Amniotic epithelial cell (primary cell): Measurements from ENCODE around the gene MAGI3.
A peak's percentile ranks its signal among the peaks of the same experiment; 100 is the strongest.
"Not testable (repeated sequence)": the region's sequence is repeated elsewhere in the genome, so short reads cannot be mapped to it uniquely, and the experiment has no call there.

Experiments used
- DNase-seq: peaks from one replicate; pipeline ENCODE4 v3.0.0-alpha.2; 2010; ENCODE audit warnings: low read depth

The MAGI3 gene

GRCh38 chr1:113692342-113692741 lies 302.0 kb downstream of the MAGI3 start:
- DNase-seq: no peak

GRCh38 chr1:113692824-113693431 lies 302.6 kb downstream of the MAGI3 start:
- no peak for DNase-seq

- no peak for DNase-seq
Observed at GRCh38 chr1:113694910-113695309, 304.6 kb downstream of the MAGI3 start.

- peak; percentile 8 for DNase-seq
Observed at GRCh38 chr1:113701429-113701828, 311.1 kb downstream of the MAGI3 start.

- no peak for DNase-seq
Observed at GRCh38 chr1:113714606-113715269, 324.4 kb downstream of the MAGI3 start.

- DNase-seq: not testable (repeated sequence)
Observed at GRCh38 chr1:113717506-113717905, 327.2 kb downstream of the MAGI3 start.

- DNase-seq: not testable (repeated sequence)
Observed at GRCh38 chr1:113718621-113719020, 328.3 kb downstream of the MAGI3 start.

- DNase-seq: no peak
Observed at GRCh38 chr1:113721010-113721409, 330.7 kb downstream of the MAGI3 start.

- peak; percentile 25 for DNase-seq
Observed at GRCh38 chr1:113732802-113733201, 342.5 kb downstream of the MAGI3 start.

GRCh38 chr1:113734357-113735055 lies 344.2 kb downstream of the MAGI3 start:
- no peak for DNase-seq
